ENCODE results near the gene IRAK3. TPM values are rescaled to one million over a fixed set of nuclear protein-coding genes. Genes with fewer than 3 reads are reported as not detected.
A peak's percentile ranks its signal among the peaks of the same experiment; 100 is the strongest.

IRAK3 gene, protein sequence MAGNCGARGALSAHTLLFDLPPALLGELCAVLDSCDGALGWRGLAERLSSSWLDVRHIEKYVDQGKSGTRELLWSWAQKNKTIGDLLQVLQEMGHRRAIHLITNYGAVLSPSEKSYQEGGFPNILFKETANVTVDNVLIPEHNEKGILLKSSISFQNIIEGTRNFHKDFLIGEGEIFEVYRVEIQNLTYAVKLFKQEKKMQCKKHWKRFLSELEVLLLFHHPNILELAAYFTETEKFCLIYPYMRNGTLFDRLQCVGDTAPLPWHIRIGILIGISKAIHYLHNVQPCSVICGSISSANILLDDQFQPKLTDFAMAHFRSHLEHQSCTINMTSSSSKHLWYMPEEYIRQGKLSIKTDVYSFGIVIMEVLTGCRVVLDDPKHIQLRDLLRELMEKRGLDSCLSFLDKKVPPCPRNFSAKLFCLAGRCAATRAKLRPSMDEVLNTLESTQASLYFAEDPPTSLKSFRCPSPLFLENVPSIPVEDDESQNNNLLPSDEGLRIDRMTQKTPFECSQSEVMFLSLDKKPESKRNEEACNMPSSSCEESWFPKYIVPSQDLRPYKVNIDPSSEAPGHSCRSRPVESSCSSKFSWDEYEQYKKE
- total RNA-seq = 1 to 10 TPM; 4.3 to 7.8 (median 5.4) TPM

DNA sequence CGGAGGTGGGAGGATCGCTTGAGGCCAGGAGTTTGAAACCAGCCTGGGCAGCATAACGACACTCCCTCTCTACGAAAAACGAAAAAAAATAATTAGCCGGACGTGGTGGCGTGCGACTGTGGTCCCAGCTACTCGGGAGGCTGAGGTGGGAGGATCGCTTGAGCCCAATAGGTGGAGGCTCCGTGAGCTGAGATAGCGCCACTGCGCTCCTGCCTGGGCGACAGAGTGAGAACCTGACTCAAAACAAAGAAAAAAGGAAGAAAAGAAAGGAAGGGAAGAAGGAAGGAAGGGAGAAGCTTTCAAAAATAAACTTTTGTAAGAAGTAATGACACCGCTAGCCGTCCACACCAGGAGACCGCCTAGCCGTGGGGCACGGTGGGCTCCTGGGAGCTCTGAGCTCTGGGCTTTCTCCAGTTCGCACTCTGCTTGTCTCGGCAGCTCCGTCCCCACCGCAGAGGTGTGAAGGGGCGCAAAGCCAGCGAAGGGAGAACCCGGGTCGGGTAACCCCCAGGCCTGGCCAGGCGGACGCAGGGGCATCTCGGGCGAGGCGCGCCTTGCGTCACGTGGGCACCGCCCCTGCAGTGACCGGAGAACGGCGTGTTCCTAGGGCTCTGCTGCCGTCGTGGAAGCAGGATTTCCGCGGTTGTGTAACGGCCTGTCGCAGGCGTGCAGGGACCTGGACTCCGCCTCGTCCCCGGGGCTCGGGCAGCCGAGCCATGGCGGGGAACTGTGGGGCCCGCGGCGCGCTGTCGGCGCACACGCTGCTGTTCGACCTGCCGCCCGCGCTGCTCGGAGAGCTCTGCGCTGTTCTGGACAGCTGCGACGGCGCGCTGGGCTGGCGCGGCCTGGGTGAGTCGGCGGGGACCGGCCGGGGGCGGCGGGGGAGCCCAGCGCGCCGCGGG lies at the start of gene IRAK3:
TSS of gene IRAK3 (plus strand) at position 631 of the 902 bp plus-strand sequence. CDS start at position 717, 86 bp downstream.
- Histone ChIP-seq H3K27ac (peak within 1 kb of the TSS; percentile 76 to 88 (median 82)), H3K4me3 (peak within 1 kb of the TSS; percentile 29 to 57 (median 52)), H3K27me3 (peaks cover 0 to 26% (median 3%) of the 10 kb centered on the region in 3 donors), H3K36me3 (no peaks in the 10 kb centered on the region), H3K4me1 (peaks cover 6 to 7% of the 10 kb centered on the region in 2 donors), H3K9me3 (no peaks in the 10 kb centered on the region)
- in situ Hi-C loops (cut with MboI; ENCODE audit: low sequenced_read_pairs in 4 of 4) (no loop called here), intact Hi-C loops (cut with DNase I; ENCODE audit: low total_unique reads) (no loop called here)
- DNase-seq = peak; percentile 73 to 80
- peak; percentile 76 to 89 for TF ChIP-seq POLR2A (IDR thresholded peaks at IDR 0.05)
- TF ChIP-seq, protein P1, sequence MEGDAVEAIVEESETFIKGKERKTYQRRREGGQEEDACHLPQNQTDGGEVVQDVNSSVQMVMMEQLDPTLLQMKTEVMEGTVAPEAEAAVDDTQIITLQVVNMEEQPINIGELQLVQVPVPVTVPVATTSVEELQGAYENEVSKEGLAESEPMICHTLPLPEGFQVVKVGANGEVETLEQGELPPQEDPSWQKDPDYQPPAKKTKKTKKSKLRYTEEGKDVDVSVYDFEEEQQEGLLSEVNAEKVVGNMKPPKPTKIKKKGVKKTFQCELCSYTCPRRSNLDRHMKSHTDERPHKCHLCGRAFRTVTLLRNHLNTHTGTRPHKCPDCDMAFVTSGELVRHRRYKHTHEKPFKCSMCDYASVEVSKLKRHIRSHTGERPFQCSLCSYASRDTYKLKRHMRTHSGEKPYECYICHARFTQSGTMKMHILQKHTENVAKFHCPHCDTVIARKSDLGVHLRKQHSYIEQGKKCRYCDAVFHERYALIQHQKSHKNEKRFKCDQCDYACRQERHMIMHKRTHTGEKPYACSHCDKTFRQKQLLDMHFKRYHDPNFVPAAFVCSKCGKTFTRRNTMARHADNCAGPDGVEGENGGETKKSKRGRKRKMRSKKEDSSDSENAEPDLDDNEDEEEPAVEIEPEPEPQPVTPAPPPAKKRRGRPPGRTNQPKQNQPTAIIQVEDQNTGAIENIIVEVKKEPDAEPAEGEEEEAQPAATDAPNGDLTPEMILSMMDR (IDR thresholded peaks at IDR 0.05 in 4 of 5, conservative IDR thresholded peaks at IDR 0.05 in 1 of 5) = no peak
- peak; percentile 81 to 89 for ATAC-seq

DNA sequence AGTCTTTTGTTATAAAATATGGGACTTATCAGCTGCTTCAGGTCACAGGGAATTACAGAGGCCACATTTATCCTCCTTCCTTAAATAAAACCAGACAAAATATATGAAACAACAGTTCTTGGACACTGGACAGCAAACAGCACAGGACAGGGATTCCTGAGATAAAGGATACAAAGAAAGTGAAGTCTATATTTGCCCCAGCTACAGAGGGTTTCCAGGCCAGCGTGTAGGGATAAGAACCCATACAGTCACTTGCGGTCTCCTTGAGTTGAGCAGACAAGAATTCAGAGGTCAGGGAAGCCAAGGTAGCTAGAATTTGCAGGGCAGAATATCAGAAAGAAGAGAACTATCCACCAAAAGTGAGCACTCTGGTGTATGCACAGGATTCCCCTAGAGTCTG lies 49.7 kb upstream of the IRAK3 start:
- intact Hi-C loops (cut with DNase I; ENCODE audit: low total_unique reads) (loop anchor here (10.0 kb wide), 1 partner anchor 165 kb away; the partner anchor contains the start of gene HELB), in situ Hi-C loops (cut with MboI; ENCODE audit: low sequenced_read_pairs in 4 of 4) (loop anchor here in 1 of 4 donors (25.0 kb wide), 1 partner anchor 273 kb away; no protein-coding TSS in a partner anchor)
- H3K9me3 ChIP-seq = peaks cover 0 to 13% (median 0%) of the 10 kb centered on the region in 3 donors
- no peak for ATAC-seq
- no peak overlapping the region for H3K4me3 ChIP-seq
- H3K36me3 ChIP-seq = peaks cover 0 to 52% of the 10 kb centered on the region in 2 donors
- peaks cover 0 to 11% of the 10 kb centered on the region in 2 donors for H3K4me1 ChIP-seq
- TF ChIP-seq POLR2A (IDR thresholded peaks at IDR 0.05) = no peak
- TF ChIP-seq, protein P1 (IDR thresholded peaks at IDR 0.05 in 4 of 5, conservative IDR thresholded peaks at IDR 0.05 in 1 of 5) = no peak
- no peaks in the 10 kb centered on the region for H3K27me3 ChIP-seq
- H3K27ac ChIP-seq = no peak overlapping the region
- DNase-seq = no peak

DNA sequence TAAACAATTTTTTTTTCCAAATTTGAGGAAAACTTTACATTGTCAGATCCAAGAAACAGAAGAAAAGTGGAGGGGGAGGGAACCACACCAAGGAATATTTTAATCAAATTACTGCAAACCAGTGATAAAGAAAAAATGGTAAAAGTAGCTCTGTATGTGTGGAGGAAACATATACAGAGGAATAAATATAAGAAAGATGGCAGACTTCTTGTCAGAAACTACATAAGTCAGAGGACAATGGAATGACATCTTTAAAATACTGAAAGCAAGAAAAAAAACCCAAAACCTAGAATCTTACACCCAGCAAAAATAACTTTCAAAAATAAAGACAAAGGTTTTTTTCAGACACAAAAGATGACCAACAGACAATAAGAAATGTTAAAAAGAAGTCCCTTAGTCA lies 48.3 kb upstream of the IRAK3 start:
- Histone ChIP-seq H3K9me3 (peaks cover 0 to 13% (median 0%) of the 10 kb centered on the region in 3 donors), H3K36me3 (peaks cover 0 to 55% of the 10 kb centered on the region in 2 donors), H3K4me3 (no peak overlapping the region), H3K27ac (no peak overlapping the region), H3K4me1 (peaks cover 0 to 25% of the 10 kb centered on the region in 2 donors), H3K27me3 (no peaks in the 10 kb centered on the region)
- TF ChIP-seq, protein P1 (IDR thresholded peaks at IDR 0.05 in 4 of 5, conservative IDR thresholded peaks at IDR 0.05 in 1 of 5) = no peak
- TF ChIP-seq POLR2A (IDR thresholded peaks at IDR 0.05) = no peak
- no peak for ATAC-seq
- DNase-seq = no peak
- in situ Hi-C loops (cut with MboI; ENCODE audit: low sequenced_read_pairs in 4 of 4) = loop anchor here in 1 of 4 donors (25.0 kb wide), 1 partner anchor 272 kb away; no protein-coding TSS in a partner anchor
- intact Hi-C loops (cut with DNase I; ENCODE audit: low total_unique reads) = loop anchor here (10.0 kb wide), 1 partner anchor 274 kb away; no protein-coding TSS in a partner anchor

DNA sequence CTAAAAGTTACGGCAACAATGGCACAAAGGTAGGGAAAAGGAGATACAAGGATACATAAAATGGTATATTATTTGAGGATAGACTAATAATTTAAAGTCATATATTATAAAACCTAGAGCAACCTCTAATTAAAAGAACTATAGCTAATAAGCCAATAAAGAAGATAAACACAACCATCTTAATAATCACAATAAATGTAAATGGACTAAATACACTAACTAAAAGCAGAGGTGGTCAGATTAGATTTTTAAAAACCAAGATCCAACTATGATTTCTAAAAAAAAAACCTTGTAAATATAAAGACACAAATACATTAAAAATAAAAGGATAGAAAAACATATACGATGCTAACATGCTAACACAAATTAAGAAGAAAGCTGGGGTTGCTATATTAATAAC lies 47.7 kb upstream of the IRAK3 start:
- Histone ChIP-seq H3K27ac (no peak overlapping the region), H3K4me3 (no peak overlapping the region), H3K9me3 (peaks cover 0 to 13% (median 0%) of the 10 kb centered on the region in 3 donors), H3K27me3 (no peaks in the 10 kb centered on the region), H3K36me3 (peaks cover 0 to 60% of the 10 kb centered on the region in 2 donors), H3K4me1 (peaks cover 0 to 25% of the 10 kb centered on the region in 2 donors)
- in situ Hi-C loops (cut with MboI; ENCODE audit: low sequenced_read_pairs in 4 of 4) = loop anchor here in 1 of 4 donors (25.0 kb wide), 1 partner anchor 271 kb away; no protein-coding TSS in a partner anchor
- DNase-seq (no peak), ATAC-seq (no peak)
- intact Hi-C loops (cut with DNase I; ENCODE audit: low total_unique reads) = loop anchor here (10.0 kb wide), 1 partner anchor 274 kb away; no protein-coding TSS in a partner anchor
- TF ChIP-seq, protein P1 (IDR thresholded peaks at IDR 0.05 in 4 of 5, conservative IDR thresholded peaks at IDR 0.05 in 1 of 5) = no peak
- TF ChIP-seq POLR2A (IDR thresholded peaks at IDR 0.05) = no peak

Measured in gastrocnemius medialis (tissue), 4 donors.